Activated naive CD4-positive, alpha-beta T cell treated with anti-CD3 and anti-CD28 coated beads, Interleukin-2, amount 50 U/mL, for 16 hours (primary cell): ENCODE results near the gene AKAP17A.
"Not testable (repeated sequence)": the region's sequence is repeated elsewhere in the genome, so short reads cannot be mapped to it uniquely, and the experiment has no call there.

Source experiments
- DNase-seq: peaks from one replicate; pipeline ENCODE4 v3.0.0-alpha.2; 2020

The AKAP17A gene

GRCh38 chrX:1609311-1609710 is 17.9 kb downstream of the AKAP17A start:
- DNase-seq: no peak

GRCh38 chrX:1609762-1610161 is 18.4 kb downstream of the AKAP17A start:
- no peak for DNase-seq

- DNase-seq: no peak
Measured at GRCh38 chrX:1610166-1610565, 18.8 kb downstream of the AKAP17A start.

- DNase-seq: no peak
Measured at GRCh38 chrX:1610736-1611135, 19.3 kb downstream of the AKAP17A start.

GRCh38 chrX:1612641-1613286 is 21.4 kb downstream of the AKAP17A start:
- DNase-seq: no peak

GRCh38 chrX:1614927-1615326 is 23.5 kb downstream of the AKAP17A start, which contains the start of gene ASMT:
Gene ASMT (plus strand): TSS chrX:1615059. CDS start chrX:1615200, 141 bp downstream.
- DNase-seq: no peak

- no peak for DNase-seq
Measured at GRCh38 chrX:1618689-1619088, 27.3 kb downstream of the AKAP17A start.

- no peak for DNase-seq
Measured at GRCh38 chrX:1623691-1624090, 32.3 kb downstream of the AKAP17A start.

GRCh38 chrX:1624158-1624860 is 32.9 kb downstream of the AKAP17A start:
- not testable (repeated sequence) for DNase-seq

- not testable (repeated sequence) for DNase-seq
Measured at GRCh38 chrX:1624861-1625215, 33.4 kb downstream of the AKAP17A start.

GRCh38 chrX:1629244-1629643 is 37.8 kb downstream of the AKAP17A start:
- no peak for DNase-seq

- no peak for DNase-seq
Measured at GRCh38 chrX:1646009-1646408, 54.6 kb downstream of the AKAP17A start.

GRCh38 chrX:1649621-1650020 is 58.2 kb downstream of the AKAP17A start:
- DNase-seq: no peak
